K562 (cell line): Measurements from ENCODE around the gene TCFL5. TPM values are rescaled to one million over a fixed set of nuclear protein-coding genes. Genes with fewer than 3 reads are reported as not detected.
A peak's percentile ranks its signal among the peaks of the same experiment; 100 is the strongest.

Experiments
- ARID2 ChIP-seq: fragments of 450-650 bp; IDR thresholded peaks from 2 replicates; pipeline ENCODE4 v1.6.1; 2017; ENCODE audit warnings: antibody characterized with exemption, mild to moderate bottlenecking
- CC2D1A ChIP-seq: fragments of 450-650 bp; IDR thresholded peaks from 2 replicates; pipeline ENCODE4 v1.6.1; 2017; ENCODE audit warnings: mild to moderate bottlenecking
- CCNT2 ChIP-seq: IDR thresholded peaks from 2 replicates; pipeline ENCODE4 v1.6.1; 2011; ENCODE audit warnings: borderline replicate concordance, low read depth, mild to moderate bottlenecking, moderate library complexity, mixed read lengths, low read length; ENCODE audit not compliant: insufficient read length; ENCODE audit errors: extremely low read depth
- CTBP1 ChIP-seq: fragments of 450-650 bp; IDR thresholded peaks from 2 replicates; pipeline ENCODE4 v1.6.1; 2016; ENCODE audit warnings: borderline replicate concordance
- CTCFL ChIP-seq: IDR thresholded peaks from 2 replicates; pipeline ENCODE4 v1.6.1; 2011; ENCODE audit warnings: borderline replicate concordance, low read depth, mild to moderate bottlenecking, moderate library complexity, low read length; ENCODE audit not compliant: insufficient read depth, poor library complexity, severe bottlenecking
- DEAF1 ChIP-seq: fragments of 450-650 bp; formaldehyde crosslinking; IDR thresholded peaks from 2 replicates; pipeline ENCODE4 v1.4.0; 2020; ENCODE audit warnings: mild to moderate bottlenecking, moderate library complexity
- E2F6 ChIP-seq, 2 experiments: IDR thresholded peaks; 2 replicates each; pipeline ENCODE4 v1.6.1; 2011; ENCODE audit warnings: borderline replicate concordance in 1 of 2, control low read depth in 1 of 2, low read depth in 1 of 2, low read length in 1 of 2, mild to moderate bottlenecking in 1 of 2, mixed read lengths in 1 of 2, moderate library complexity in 1 of 2; ENCODE audit not compliant: insufficient read depth in 1 of 2, insufficient read length in 1 of 2, poor library complexity in 1 of 2, severe bottlenecking in 1 of 2; ENCODE audit errors: extremely low read depth in 1 of 2
- EP300 ChIP-seq: IDR thresholded peaks from 2 replicates; pipeline ENCODE4 v1.6.1; 2012; ENCODE audit warnings: low read length, improper control_type of control experiment
- HOXB6 ChIP-seq: fragments of 250-450 bp; sonication (Bioruptor Pico); IDR thresholded peaks from 2 replicates; pipeline ENCODE4 v1.5.1; 2022; ENCODE audit warnings: mild to moderate bottlenecking, borderline replicate concordance
- KLF16 ChIP-seq: IDR thresholded peaks from 2 replicates; pipeline ENCODE4 v1.6.1; 2016; ENCODE audit warnings: antibody characterized with exemption
- PHF20 ChIP-seq: fragments of 450-650 bp; IDR thresholded peaks from 2 replicates; pipeline ENCODE4 v1.6.1; 2018; ENCODE audit not compliant: partially characterized antibody
- POLR2A ChIP-seq: fragments of 450-650 bp; conservative IDR thresholded peaks from 2 replicates; pipeline ENCODE4 v1.6.1; 2016
- RBM22 ChIP-seq: fragments of 200-400 bp; formaldehyde crosslinking; IDR thresholded peaks from 2 replicates; pipeline ENCODE4 v1.6.1; 2018; ENCODE audit warnings: low read length, low read depth; ENCODE audit not compliant: poor library complexity, severe bottlenecking
- TOE1 ChIP-seq, 2 experiments: fragments of 450-650 bp in 1 of 2; sonication (generic) in 1 of 2; formaldehyde crosslinking in 1 of 2; IDR thresholded peaks; 2 replicates each; pipeline versions ENCODE4 v1.7.1 to v1.8.0; 2016 to 2022; ENCODE audit warnings: borderline replicate concordance in 2 of 2, mild to moderate bottlenecking in 2 of 2, antibody characterized with exemption in 1 of 2, inconsistent platforms in 1 of 2, low read depth in 1 of 2, missing genetic modification reagents in 1 of 2, moderate library complexity in 1 of 2
- ZBTB11 ChIP-seq, 3 experiments: fragments of 200-800 bp in 1 of 3; fragments of 250-450 bp in 1 of 3; fragments of 450-650 bp in 1 of 3; sonication (Bioruptor Pico) in 1 of 3; sonication (Bioruptor generic) in 1 of 3; formaldehyde crosslinking in 1 of 3; IDR thresholded peaks; 2 replicates each; pipeline versions ENCODE4 v1.6.1 to v1.8.0; 2016 to 2022; ENCODE audit warnings: mild to moderate bottlenecking in 2 of 3, missing genetic modification characterization in 2 of 3, missing compliant biosample characterization in 1 of 3, moderate library complexity in 1 of 3
- polyA plus RNA-seq, 8 experiments: library from polyadenylated mRNA; depleted of rRNA in 4 of 8; stranded (reverse) in 5 of 8; unstranded in 3 of 8; fragments of >200 nt; fragmentation: Nextera tagmentation in 2 of 8; fragmentation: Illumina TruSeq in 1 of 8; extraction: Ambion mirVana in 2 of 8; extraction: Trizol in 1 of 8; gene quantifications; 2 replicates each; pipeline versions ENCODE4 v1.2.1 to v1.2.3, GENCODE V29; 2011 to 2014; ENCODE audit warnings: inconsistent platforms in 1 of 8, missing spikeins in 1 of 8
- total RNA-seq, 7 experiments: library from RNA; depleted of rRNA in 6 of 7; stranded (reverse); fragments of >200 nt in 6 of 7; fragmentation: Illumina TruSeq in 2 of 7; extraction: Trizol in 2 of 7; gene quantifications; 2 replicates each; pipeline versions ENCODE4 v1.2.1 to v1.2.3, GENCODE V29; 2011 to 2021; ENCODE audit warnings: low replicate concordance in 1 of 7

The TCFL5 gene
- total and polyA plus RNA-seq, 9 of the 15 experiments (the other 6 are each of a cell fraction or from before 2014, with no cell fraction given): 1.00 to 12.6 (median 9.1) TPM

GRCh38 chr20:62900052-62900691 is 38.5 kb upstream of the TCFL5 start (continued):
- TF ChIP-seq CTCFL: peak; percentile 59
- TF ChIP-seq CC2D1A: 0 out of 2 replicates have a peak, but pooled peaks have one; percentile 51
- 0 out of 2 replicates have a peak, but pooled peaks have one; percentile 22 for TF ChIP-seq EP300
- no peak for TF ChIP-seq ZBTB11 (CRISPR knock-in tag; IDR thresholded peaks at IDR 0.05)
- 0 out of 2 replicates have a peak, but pooled peaks have one; percentile 24 for TF ChIP-seq KLF16
- 0 out of 2 replicates have a peak, but pooled peaks have one; percentile 18 for TF ChIP-seq DEAF1 (CRISPR knock-in tag)
- TF ChIP-seq E2F6 (IDR thresholded peaks at IDR 0.05; ENCODE audit: borderline replicate concordance in 1 of 2, extremely low read depth in 1 of 2, insufficient read depth in 1 of 2, insufficient read length in 1 of 2, low read depth in 1 of 2, low read length in 1 of 2, poor library complexity in 1 of 2, severe bottlenecking in 1 of 2): peak in 1 of 2 experiments; percentile 52
- peak; percentile 79 for TF ChIP-seq RBM22
- TF ChIP-seq PHF20: no peak
- TF ChIP-seq POLR2A: peak; percentile 69
- TF ChIP-seq HOXB6 (CRISPR knock-in tag): no peak
- peak; percentile 36; the same call in 1 of the 2 replicates for TF ChIP-seq ARID2
- peak; percentile 32 for TF ChIP-seq CCNT2
- TF ChIP-seq TOE1 (IDR thresholded peaks at IDR 0.05; ENCODE audit: borderline replicate concordance): peak; percentile 44; the same call in 1 of the 2 replicates
- no peak for TF ChIP-seq TOE1 (CRISPR knock-in tag; IDR thresholded peaks at IDR 0.05; ENCODE audit: borderline replicate concordance, low read depth)
- TF ChIP-seq CTBP1: peak; percentile 31; the same call in 1 of the 2 replicates
